ENCODE measurements around the gene PGPEP1. TPM values are rescaled to one million over a fixed set of nuclear protein-coding genes. Genes with fewer than 3 reads are reported as not detected.
A peak's percentile ranks its signal among the peaks of the same experiment; 100 is the strongest.

PGPEP1 gene
- total and polyA plus RNA-seq, 3 experiments from 2014 or later, result 12.2 to 27.7 (median 27.3) TPM

GRCh38 chr19:18308051-18308947 is 32.1 kb upstream of the PGPEP1 start:
- CTCF ChIA-PET, result interaction anchor here (0.6 to 1.9 kb wide), 5 partner anchors 13 to 1931 kb away, joined by 3 to 12 read pairs (median 4); partner anchors contain the start of gene LSM4
- H3K27me3 Mint-ChIP-seq, result peaks cover 0 to 1% of the 10 kb centered on the region in 2 donors
- H3K9me3 Mint-ChIP-seq, result no peaks in the 10 kb centered on the region
- H3K9me3 ChIP-seq (ENCODE audit: low read length), result no peaks in the 10 kb centered on the region
- H3K36me3 ChIP-seq (ENCODE audit: insufficient read depth, low read length), result no peaks in the 10 kb centered on the region
- H3K4me3 Mint-ChIP-seq, result no peak overlapping the region
- H3K4me1 ChIP-seq (ENCODE audit: insufficient read depth, low read length), result peaks cover 35% of the 10 kb centered on the region
- POLR2A ChIA-PET, result interaction anchor here (1.0 to 3.4 kb wide), 2 partner anchors 21 to 27 kb away, joined by 3 to 36 read pairs; partner anchors contain the start of gene JUND
- no peak overlapping the region for H3K4me3 ChIP-seq (ENCODE audit: low read length)
- peak overlapping the region in 1 of 8 donors; percentile 94 for H3K27ac Mint-ChIP-seq
- no peak overlapping the region for H3K27ac ChIP-seq (ENCODE audit: low read depth, low read length)
- H3K27me3 ChIP-seq (ENCODE audit: insufficient read depth, low read length, poor library complexity, severe bottlenecking), result no peaks in the 10 kb centered on the region
- DNase-seq, result no peak
- H3K36me3 Mint-ChIP-seq, result peaks cover 0 to 53% (median 4%) of the 10 kb centered on the region in 3 donors
- H3K4me1 Mint-ChIP-seq, result peaks cover 38 to 49% (median 42%) of the 10 kb centered on the region in 3 donors

GRCh38 chr19:18308948-18309325 is 31.5 kb upstream of the PGPEP1 start:
- no peak for DNase-seq
- Mint-ChIP-seq H3K27me3 (no peaks in the 10 kb centered on the region), H3K4me3 (no peak overlapping the region), H3K36me3 (peaks cover 0 to 57% (median 4%) of the 10 kb centered on the region in 3 donors), H3K4me1 (peaks cover 31 to 43% (median 35%) of the 10 kb centered on the region in 3 donors), H3K9me3 (no peaks in the 10 kb centered on the region), H3K27ac (no peak overlapping the region)
- ChIA-PET POLR2A (interaction anchor here (1.0 to 3.4 kb wide), 2 partner anchors 20 to 28 kb away, joined by 3 to 36 read pairs; partner anchors contain the start of gene JUND), CTCF (interaction anchor here (1.1 to 1.9 kb wide), 4 partner anchors 12 to 29 kb away, joined by 4 to 12 read pairs (median 4); partner anchors contain the start of gene LSM4)
- Histone ChIP-seq H3K4me1 (ENCODE audit: insufficient read depth, low read length) (peaks cover 28% of the 10 kb centered on the region), H3K4me3 (ENCODE audit: low read length) (no peak overlapping the region), H3K27me3 (ENCODE audit: insufficient read depth, low read length, poor library complexity, severe bottlenecking) (no peaks in the 10 kb centered on the region), H3K36me3 (ENCODE audit: insufficient read depth, low read length) (no peaks in the 10 kb centered on the region), H3K27ac (ENCODE audit: low read depth, low read length) (no peak overlapping the region), H3K9me3 (ENCODE audit: low read length) (no peaks in the 10 kb centered on the region)

GRCh38 chr19:18309525-18310064 is 30.8 kb upstream of the PGPEP1 start:
- Histone ChIP-seq H3K27ac (ENCODE audit: low read depth, low read length) (no peak overlapping the region), H3K9me3 (ENCODE audit: low read length) (no peaks in the 10 kb centered on the region), H3K4me1 (ENCODE audit: insufficient read depth, low read length) (peaks cover 25% of the 10 kb centered on the region), H3K36me3 (ENCODE audit: insufficient read depth, low read length) (peaks cover 3% of the 10 kb centered on the region), H3K27me3 (ENCODE audit: insufficient read depth, low read length, poor library complexity, severe bottlenecking) (no peaks in the 10 kb centered on the region), H3K4me3 (ENCODE audit: low read length) (no peak overlapping the region)
- peaks cover 29 to 40% (median 33%) of the 10 kb centered on the region in 3 donors for H3K4me1 Mint-ChIP-seq
- POLR2A ChIA-PET, result interaction anchor here (0.7 to 3.4 kb wide), 3 partner anchors 28 to 31 kb away, joined by 3 to 36 read pairs (median 13); partner anchors contain the start of gene JUND
- no peaks in the 10 kb centered on the region for H3K9me3 Mint-ChIP-seq
- no peaks in the 10 kb centered on the region for H3K27me3 Mint-ChIP-seq
- DNase-seq, result no peak
- peaks cover 0 to 60% (median 3%) of the 10 kb centered on the region in 3 donors for H3K36me3 Mint-ChIP-seq
- no peak overlapping the region for H3K4me3 Mint-ChIP-seq
- CTCF ChIA-PET, result interaction anchor here (1.2 to 1.9 kb wide), 3 partner anchors 13 to 30 kb away, joined by 3 to 12 read pairs (median 6); partner anchors contain the start of gene LSM4
- H3K27ac Mint-ChIP-seq, result no peak overlapping the region

GRCh38 chr19:18310118-18310909 is 30.1 kb upstream of the PGPEP1 start:
- Mint-ChIP-seq H3K27ac (peak overlapping the region in 5 of 8 donors; percentile 17 to 87 (median 37)), H3K4me3 (no peak overlapping the region), H3K27me3 (no peaks in the 10 kb centered on the region), H3K9me3 (no peaks in the 10 kb centered on the region), H3K36me3 (peaks cover 0 to 59% (median 3%) of the 10 kb centered on the region in 3 donors), H3K4me1 (peaks cover 22 to 33% (median 27%) of the 10 kb centered on the region in 3 donors)
- no peak for DNase-seq
- Histone ChIP-seq H3K27ac (ENCODE audit: low read depth, low read length) (no peak overlapping the region), H3K36me3 (ENCODE audit: insufficient read depth, low read length) (peaks cover 3% of the 10 kb centered on the region), H3K4me1 (ENCODE audit: insufficient read depth, low read length) (peaks cover 23% of the 10 kb centered on the region), H3K9me3 (ENCODE audit: low read length) (no peaks in the 10 kb centered on the region), H3K4me3 (ENCODE audit: low read length) (no peak overlapping the region), H3K27me3 (ENCODE audit: insufficient read depth, low read length, poor library complexity, severe bottlenecking) (no peaks in the 10 kb centered on the region)
- CTCF ChIA-PET, result interaction anchor here (1.2 to 13.4 kb wide), 3 partner anchors 12 to 32 kb away, joined by 3 to 299 read pairs (median 6); partner anchors contain the start of genes IQCN, JUND and LSM4
- POLR2A ChIA-PET, result interaction anchor here (0.7 to 2.0 kb wide), 3 partner anchors 29 to 32 kb away, joined by 3 to 13 read pairs (median 5); partner anchors contain the start of gene JUND

- H3K27ac ChIP-seq (ENCODE audit: low read depth, low read length), result no peak overlapping the region
- Mint-ChIP-seq H3K9me3 (no peaks in the 10 kb centered on the region), H3K27me3 (no peaks in the 10 kb centered on the region), H3K4me1 (peaks cover 18 to 30% (median 21%) of the 10 kb centered on the region in 3 donors), H3K27ac (peak overlapping the region in 2 of 8 donors; percentile 37 to 38), H3K36me3 (peaks cover 0 to 64% (median 5%) of the 10 kb centered on the region in 3 donors), H3K4me3 (no peak overlapping the region)
- H3K4me3 ChIP-seq (ENCODE audit: low read length), result no peak overlapping the region
- POLR2A ChIA-PET, result interaction anchor here (1.5 to 2.0 kb wide), 2 partner anchors 30 to 31 kb away, joined by 5 to 13 read pairs; partner anchors contain the start of gene JUND
- CTCF ChIA-PET, result interaction anchor here (1.2 to 13.4 kb wide), 3 partner anchors 12 to 33 kb away, joined by 3 to 299 read pairs (median 6); partner anchors contain the start of genes IQCN, JUND and LSM4
- DNase-seq, result no peak
- H3K27me3 ChIP-seq (ENCODE audit: insufficient read depth, low read length, poor library complexity, severe bottlenecking), result no peaks in the 10 kb centered on the region
- H3K9me3 ChIP-seq (ENCODE audit: low read length), result no peaks in the 10 kb centered on the region
- peaks cover 3% of the 10 kb centered on the region for H3K36me3 ChIP-seq (ENCODE audit: insufficient read depth, low read length)
- peaks cover 16% of the 10 kb centered on the region for H3K4me1 ChIP-seq (ENCODE audit: insufficient read depth, low read length)
Measured at GRCh38 chr19:18310966-18311365, 29.4 kb upstream of the PGPEP1 start.

- Histone ChIP-seq H3K4me3 (ENCODE audit: low read length) (no peak overlapping the region), H3K36me3 (ENCODE audit: insufficient read depth, low read length) (peaks cover 3% of the 10 kb centered on the region), H3K9me3 (ENCODE audit: low read length) (no peaks in the 10 kb centered on the region), H3K27ac (ENCODE audit: low read depth, low read length) (no peak overlapping the region), H3K4me1 (ENCODE audit: insufficient read depth, low read length) (peaks cover 10% of the 10 kb centered on the region), H3K27me3 (ENCODE audit: insufficient read depth, low read length, poor library complexity, severe bottlenecking) (no peaks in the 10 kb centered on the region)
- H3K27ac Mint-ChIP-seq, result no peak overlapping the region
- H3K27me3 Mint-ChIP-seq, result no peaks in the 10 kb centered on the region
- H3K4me3 Mint-ChIP-seq, result no peak overlapping the region
- ChIA-PET CTCF (interaction anchor here (1.8 to 13.4 kb wide), 2 partner anchors 11 to 34 kb away, joined by 6 to 299 read pairs; partner anchors contain the start of genes IQCN, JUND and LSM4), POLR2A (interaction anchor here (1.5 to 2.0 kb wide), 2 partner anchors 30 to 32 kb away, joined by 5 to 13 read pairs; partner anchors contain the start of gene JUND)
- H3K4me1 Mint-ChIP-seq, result peaks cover 14 to 25% (median 17%) of the 10 kb centered on the region in 3 donors
- peaks cover 0 to 65% (median 5%) of the 10 kb centered on the region in 3 donors for H3K36me3 Mint-ChIP-seq
- no peak for DNase-seq
- no peaks in the 10 kb centered on the region for H3K9me3 Mint-ChIP-seq
Measured at GRCh38 chr19:18311502-18312091, 28.8 kb upstream of the PGPEP1 start.

All from CD8-positive, alpha-beta memory T cell (primary cell).